GM19455 (cell line): ENCODE data around the gene SYNM.
A peak's percentile ranks its signal among the peaks of the same experiment; 100 is the strongest.

Experiments
- ATAC-seq: cut with Tn5 transposase; IDR thresholded peaks from one replicate; pipeline ENCODE4 v1.9.1; 2021; ENCODE audit not compliant: unreplicated experiment

Gene SYNM

DNA sequence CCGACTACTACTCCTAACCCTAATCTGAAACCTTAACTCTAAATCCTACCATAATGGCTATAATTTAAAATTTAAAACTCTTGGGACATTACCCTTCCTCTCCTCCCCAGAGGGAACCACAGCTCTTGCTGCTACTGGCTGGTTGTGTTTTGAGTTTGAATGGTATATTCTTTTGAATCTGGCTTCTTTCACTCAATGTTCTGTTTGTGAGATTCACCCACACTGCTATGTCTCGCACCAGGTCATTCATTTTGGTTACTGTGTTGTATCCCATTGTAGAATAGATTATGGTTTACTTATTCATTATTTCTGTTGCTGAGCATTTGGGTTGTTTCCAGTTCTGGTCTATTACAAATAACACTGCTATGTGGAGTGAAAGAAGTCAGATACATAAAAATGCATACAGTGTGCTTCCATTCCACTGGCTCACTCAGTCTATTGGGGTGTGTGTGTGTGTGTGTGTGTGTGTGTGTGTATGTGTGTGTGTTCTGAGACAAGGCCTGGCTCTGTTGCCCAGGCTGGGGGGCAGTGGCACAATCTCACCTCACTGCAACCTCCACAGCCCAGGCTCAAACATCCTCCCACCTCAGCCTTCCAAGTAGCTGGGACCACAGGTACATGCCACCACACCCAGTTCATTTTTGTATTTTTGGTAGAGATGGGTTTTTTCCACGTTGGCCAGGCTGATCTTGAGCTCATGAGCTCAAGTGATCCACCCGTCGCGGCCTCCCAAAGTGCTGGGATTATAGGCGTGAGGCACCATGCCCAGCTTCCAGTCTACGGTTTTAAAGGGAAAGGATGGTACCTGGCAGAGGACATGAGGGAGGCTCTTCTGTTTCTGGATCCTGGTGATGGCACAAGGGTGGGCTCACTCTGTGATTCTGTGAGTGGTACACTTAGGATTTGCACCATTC, 19.2 kb upstream of the SYNM start:
- ATAC-seq, result no peak

DNA sequence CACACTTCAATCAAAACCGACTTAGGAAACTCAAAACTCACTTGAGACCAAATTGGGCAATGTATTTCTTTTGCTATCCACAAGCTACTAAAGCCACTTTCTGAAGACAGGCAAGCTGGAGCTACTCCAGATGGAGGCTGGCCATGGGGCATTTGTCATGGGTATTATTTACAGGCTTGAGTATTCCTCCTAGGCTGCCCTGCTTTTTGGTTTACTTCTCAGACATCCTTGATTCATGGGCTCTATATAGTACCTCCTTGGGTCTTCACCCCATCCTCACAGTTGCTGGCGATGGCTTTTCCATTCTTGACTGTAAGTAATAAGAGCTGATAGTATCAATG, 18.6 kb upstream of the SYNM start:
- no peak for ATAC-seq

DNA sequence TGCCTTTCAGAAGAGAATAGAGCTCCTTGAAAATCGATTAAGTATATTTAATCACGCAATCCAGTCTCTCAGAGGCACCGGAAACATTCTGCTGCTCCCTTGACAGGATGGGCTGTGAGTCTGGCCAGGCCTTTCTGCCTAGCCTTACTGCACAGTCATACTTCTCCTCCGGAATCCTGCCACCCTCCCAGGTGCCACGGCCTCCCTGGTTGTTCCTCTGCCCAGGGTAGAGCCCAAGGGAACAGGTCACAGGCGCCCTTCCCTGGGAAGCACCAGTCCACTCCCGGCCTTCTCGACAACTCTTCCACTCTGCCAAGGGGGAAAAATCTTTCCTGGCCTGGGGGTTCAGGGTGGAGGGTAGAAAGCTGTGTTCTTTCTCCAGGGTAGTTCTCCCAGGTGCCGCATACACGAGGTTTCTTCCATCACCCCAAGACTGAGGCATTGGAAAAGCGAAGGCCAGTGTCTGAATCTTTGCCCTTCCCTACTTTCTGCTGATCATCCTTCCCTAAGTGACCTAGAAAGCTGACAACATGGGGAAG, 17.4 kb upstream of the SYNM start:
- ATAC-seq, result no peak

DNA sequence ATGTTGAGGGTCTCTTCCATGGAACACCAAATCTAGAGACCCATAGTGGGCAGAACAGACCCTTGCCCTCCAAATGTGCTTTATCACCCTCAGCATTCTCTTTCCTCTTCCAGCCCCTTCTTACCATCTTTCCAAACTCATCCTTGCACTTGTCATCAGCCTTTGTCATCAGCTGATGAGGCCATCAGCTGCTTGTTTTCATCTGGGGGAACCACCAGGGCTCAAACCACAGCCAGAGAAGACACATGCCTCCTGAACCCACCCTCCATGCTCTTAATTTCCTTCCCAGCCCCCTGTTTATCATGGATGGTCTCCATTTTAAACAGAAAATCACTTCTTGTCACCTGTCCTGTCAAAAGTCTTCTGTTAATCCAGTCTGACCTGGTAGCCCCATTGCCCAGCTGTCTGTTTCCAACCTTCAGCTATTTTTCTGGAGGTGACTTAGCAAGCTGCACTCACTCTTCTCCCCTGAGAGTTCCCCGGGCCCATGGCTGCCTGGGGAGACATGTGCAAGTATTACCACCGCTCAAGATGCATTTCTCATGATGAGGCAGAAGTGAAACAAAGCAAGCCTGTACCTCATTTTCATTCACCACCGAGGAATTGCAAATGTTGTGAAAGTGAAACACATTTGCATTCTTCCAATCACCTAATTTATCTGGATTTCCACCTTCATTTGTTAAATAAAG, 14.7 kb upstream of the SYNM start:
- ATAC-seq, result peak; percentile 99

DNA sequence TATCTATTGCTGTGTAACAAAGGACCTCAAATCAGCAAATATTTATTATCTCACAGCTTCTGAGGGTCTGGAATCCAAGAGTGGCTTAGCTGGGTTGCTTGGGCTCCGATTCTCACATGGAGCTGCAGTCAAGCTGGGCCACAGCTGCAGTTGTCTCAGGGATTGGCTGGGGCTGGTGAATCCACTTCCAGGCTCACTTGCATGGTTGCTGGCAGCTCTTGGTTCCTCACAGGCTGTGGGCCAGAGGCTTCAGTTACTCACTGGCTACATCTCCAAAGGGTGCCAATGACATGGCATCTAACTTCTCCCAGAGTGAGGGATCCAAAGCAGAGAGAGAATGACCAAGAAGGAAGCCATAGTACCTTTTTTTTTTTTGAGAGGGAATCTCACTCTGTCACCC, 13.9 kb upstream of the SYNM start:
- ATAC-seq, result no peak

DNA sequence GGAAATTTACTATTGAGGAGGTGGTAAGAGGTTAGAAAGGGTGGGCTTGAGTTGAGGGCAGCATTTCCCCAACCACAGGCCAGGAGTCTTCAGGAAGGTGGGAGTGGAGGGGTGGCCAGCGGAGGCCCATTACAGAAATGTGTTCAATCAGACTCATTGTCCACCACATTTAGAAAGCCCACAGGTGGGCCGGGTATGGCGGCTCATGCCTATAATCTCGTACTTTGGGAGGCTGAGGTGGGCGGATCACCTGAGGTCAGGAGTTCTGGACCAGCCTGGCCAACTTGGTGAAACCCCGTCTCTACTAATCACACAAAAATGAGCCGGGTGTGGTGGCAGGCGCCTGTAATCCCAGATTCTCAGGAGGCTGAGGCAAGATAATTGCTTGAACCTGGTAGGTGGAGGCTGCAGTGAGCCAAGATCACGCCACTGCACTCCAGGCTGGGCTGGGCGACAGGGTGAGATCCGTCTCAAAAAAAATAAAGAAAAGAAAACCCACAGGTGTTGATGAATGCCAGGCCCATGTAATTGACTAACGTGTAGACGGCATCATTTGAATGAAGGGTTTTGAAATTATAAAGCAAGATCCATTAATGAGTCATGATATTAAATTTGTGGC, 12.2 kb upstream of the SYNM start:
- no peak for ATAC-seq

DNA sequence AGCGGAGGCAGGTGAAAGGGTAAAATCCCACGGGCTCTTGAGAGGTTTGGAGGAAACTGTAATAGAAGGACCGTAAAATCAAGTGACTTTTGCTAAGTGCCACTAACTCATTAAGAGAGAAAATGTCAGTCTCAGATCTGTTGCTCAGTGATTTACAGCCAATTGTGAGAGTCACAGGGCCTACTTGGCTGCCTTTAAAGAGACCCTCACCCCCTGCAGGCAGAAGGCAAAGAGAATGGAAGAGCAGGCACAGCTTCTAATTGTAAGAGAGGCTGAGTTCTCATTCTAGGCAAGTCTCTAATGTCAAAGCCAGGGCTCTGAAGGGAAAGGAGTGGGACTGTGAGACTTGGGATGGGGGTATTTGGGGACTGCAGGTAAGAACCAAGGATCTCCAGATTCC, 9.3 kb upstream of the SYNM start:
- no peak for ATAC-seq

DNA sequence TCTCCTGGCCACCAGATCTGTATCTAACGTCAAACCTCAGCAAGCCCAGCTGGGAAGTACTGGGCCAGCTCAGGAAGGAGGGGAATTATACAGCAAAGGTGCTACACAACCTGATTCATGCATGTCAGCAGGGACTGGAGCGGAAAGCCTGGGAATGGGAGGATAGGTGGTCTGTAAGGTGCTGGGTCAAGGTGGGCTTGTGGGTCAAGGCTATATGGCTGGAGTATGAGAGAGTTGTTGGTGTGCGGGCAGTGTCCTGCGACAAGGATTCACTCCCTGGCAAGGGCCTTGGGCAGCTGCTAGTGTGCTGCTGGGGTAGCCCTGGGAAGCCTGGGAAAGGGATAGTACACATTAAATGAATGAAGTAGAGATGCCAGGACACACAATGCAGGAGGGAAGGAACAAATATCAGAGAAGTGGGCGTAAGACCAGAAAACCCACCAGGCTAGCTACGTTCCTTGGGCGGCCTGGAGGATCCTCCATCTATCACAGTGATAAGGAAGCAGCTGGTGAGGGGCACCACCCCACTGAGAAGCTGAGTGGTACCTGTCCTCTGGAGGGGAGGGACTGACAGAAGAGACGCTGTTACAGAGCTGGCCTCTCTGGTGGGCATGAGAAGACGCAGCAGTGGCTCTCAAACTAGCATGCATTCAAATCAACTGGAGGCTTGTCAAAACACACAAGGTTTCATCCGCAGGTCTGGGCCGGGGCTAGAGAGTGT, 8.5 kb upstream of the SYNM start:
- ATAC-seq, result no peak

DNA sequence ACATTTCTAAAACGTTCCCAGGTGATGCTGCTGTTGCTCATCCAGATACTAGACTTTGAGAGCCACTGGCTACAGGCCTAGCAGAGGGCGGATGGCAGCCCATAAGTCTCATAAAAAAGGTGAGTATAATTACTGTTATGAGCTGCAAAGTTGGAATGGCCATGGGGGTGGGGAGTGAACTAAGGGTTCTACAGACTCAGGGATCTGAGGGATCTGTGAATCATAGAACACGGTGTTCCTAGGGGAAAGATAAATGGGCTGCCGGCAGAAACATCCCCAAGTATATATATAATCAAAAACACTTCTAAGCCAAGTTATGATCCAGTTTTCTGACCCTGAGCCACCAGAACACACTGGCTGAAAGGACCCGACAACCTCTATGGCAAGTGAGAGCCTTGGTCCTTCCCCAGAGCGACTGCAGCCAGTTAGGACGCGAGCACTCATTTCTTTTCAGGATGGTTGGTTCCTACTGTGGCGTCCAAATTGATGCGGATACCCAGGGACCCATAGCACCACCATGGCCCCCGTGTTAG, 7.9 kb upstream of the SYNM start:
- no peak for ATAC-seq

DNA sequence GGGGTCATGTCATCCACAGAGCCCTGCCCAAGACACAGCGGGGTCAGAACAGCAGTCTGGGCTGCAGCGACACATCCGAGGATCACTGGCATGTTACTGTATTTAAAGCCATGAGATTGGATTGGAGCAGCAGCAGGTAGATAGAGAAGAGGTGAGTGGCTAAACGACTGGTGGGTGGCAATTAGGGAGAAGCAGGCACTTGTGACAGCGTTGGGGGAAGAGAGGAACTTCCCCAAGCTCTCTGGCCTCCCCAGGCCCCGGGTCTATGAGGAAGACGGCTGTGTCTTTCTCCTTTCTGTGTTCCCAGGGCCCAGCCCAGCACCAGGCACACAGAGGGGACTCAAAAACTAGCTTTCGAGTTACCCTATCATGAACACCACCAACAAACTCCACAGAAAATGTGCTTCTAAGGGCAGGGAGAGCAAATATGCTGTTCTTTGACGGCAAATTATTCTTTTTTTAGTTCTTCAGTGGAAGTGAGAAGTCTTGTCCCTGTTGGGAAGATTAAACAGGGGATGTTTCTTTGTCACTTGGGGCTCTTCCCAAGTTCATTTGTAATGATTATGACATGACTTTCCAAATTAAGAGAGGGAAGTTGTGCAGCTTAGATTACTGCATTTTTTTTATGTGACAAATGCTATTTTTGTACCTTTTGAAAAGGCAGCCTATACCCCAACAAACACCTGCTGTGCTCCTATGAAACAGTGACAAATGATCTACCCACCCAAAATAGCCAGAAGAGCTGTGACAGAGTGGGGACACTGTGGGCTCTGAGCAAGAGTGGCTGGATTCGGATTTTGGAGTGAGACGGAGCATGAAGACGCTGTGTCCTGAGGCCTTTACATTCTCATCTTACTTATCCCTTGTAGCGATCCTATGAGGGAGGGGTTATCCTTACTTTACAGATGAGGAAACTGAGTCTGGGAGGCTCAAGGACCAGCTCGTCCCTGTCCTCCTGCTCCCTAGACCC, 7.2 kb upstream of the SYNM start:
- ATAC-seq, result no peak

DNA sequence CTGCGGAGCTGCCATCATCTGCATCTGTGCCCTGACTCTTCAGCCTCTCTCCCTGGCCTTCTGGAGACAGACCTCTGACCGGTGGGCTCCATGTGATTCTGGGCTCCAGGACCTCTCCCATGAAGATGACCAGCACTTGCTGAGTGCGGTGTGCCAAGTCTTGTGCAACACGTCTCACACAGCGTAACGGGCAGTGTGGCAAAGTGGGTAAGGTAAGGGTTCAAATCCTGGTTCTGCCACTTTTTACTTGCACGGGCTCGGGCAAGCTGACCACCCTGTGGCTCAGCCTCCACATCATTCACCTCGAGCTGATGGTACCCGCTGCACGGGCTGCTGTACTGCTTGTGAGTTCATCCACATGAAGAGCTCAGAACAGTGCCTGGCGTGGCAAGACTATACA, 6.5 kb upstream of the SYNM start:
- no peak for ATAC-seq

DNA sequence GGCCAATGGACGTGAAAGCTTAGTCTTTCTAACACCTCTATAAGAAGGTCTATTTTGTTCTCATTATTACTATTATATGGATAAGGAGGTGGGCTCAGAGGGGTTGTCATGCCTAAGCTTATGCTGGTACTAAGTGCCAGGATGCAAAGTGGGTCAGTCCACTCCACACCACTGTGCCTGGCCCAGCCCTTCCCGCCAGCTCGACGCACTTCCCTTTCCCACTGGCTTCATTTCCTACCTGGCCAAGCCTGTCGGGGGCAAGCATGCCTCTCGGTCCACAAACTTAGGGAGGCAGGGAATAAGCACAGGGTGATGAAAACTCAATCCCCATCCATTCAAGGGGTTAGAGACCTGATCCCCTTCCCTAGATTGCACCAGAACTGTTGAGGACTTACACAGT, 5.9 kb upstream of the SYNM start:
- ATAC-seq, result no peak

DNA sequence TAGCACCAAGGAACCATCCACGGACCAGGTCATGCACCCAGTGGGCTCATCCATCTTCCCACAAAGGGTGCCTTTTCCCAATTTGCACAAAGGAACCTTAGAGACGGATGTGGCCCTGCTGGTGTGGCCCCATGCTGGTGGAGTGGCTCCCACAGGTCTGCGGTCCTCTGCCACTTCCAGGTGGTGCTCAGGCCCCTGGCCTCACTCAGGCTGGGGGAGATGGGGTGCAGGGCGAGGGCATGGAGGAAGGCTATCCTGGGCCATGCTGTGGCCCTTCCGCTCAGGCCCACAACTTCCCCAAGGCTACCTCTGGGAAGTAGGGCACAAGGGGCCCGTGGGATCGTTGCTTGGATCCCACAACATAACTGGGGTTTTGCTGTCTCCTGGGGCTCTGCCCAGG, 5.2 kb upstream of the SYNM start:
- no peak for ATAC-seq

DNA sequence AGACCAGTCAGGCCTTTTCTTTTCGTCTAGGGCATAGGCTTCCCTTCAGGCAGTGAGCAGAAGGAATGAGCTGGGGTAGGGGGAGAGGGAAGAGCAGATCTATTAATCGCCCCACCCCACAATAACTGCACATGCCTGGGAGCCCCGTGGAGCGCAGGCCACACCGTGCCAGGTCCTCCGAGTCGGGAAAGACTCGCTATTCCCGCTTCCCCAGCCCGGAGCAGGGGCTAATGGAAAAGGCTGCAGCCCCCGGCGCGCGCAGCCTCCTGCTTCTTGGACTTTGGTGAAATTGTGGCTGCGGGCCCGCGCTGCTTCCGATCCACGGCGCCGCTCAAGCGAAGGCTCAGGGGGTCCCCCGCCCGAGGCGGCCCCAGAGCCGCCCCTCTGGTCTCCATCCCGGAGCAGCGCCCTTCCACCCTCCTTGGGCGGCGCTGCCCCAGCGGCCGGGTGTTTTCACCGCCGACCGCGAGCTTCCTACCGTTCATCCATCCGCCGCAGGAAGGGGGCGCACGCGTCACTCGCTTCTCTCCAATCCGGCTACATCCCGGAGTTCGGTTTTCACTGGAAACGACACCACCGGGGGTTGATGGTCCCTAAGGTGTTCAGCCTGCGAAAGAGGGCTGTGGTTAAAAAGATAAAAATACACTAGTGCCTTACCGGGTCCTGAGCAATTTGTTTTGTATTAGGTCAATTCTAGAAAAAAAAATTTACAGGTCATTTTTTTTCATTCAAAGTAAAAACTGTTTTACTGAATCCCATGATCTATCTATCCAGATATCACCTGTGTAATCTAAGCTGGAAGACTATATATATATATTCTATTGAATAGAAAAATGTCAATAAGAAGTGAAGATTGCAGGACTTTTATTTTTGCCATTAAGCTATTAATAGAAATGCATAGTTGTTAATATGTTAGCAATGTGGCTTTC, 4.4 kb upstream of the SYNM start:
- ATAC-seq, result no peak

DNA sequence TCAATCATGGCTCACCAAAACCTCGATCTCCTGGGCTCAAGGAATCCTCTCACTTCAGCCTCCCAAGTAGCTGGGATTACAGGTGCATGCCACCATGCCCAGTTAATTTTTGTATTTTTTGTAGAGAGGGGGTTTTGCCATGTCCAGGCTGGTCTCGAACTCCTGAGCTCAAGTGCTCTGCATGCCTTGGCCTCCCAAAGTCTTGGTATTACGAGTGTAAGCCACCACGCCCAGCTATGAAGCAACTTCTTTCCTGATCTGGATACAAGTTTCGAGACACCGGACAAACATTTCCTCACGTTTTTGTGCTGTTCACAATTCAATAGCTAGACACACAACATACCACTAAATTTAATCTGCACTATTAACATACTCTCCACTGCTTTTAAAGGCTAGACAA, 3.4 kb upstream of the SYNM start:
- ATAC-seq, result no peak

DNA sequence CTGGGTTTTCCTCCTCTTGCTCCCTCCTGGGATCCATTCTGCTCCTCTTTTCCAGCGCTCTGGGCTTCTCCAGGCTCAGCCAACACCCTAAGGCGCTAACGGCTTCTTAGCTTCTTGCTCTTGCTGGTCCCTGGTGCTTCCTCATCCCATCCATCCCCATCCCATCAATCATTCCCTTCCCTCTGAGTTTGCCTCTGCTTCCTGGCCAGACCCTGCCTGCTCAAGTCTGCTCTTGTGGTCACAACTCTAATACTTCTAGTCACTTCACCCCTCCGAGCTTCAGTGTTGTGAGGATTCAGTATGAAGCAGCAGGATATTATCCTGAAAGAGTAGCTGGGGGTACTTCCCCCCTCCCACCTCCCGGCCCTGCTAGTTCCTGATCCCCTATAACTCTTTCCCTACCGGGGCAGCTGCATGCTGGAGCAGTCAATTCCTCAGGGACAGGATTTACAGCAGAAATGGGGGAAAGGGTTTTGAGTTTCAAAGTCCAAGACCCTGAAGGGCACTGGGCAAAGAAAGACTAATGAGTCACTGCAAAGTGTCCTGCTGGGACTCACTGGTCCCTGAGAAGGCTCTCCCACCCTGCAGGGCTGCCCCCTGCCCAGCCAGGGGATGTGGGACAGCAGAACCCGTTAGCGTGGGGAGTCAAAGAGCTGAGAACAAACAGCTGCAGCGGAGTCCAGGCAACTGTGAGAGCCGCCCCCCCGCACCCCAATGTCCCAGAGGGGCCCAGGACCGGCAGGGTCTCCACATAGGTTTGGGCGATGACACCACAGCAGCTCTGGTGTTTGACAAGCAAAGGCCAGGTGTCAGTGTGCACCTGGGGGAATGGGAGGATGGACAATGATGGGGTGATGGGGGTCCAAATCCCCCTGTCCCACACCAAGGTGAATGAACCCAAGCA, 2.3 kb upstream of the SYNM start:
- ATAC-seq, result no peak

DNA sequence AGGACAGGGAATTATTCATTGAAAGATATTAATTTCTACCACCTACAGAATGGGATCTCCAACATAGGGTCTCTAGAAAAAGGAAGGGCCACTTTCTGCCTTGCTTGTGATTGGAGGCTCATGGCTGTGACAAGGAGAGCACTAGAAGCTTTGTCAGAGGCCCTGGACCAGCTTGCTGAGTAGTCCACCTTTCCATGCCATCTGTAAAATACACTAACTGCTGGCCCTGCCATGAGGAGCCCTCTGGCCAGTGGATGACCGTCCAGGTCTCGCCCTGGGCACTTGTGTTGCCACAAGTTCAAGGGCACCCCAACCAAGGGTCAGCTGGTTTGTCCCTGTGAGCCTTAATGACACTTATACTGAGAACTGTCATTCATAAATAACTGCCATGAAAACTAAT, 1.6 kb upstream of the SYNM start:
- no peak for ATAC-seq
